GM18520 (cell line): Measurements from ENCODE around the gene SLC37A1.

Source experiments
- ATAC-seq: cut with Tn5 transposase; IDR thresholded peaks from one replicate; pipeline ENCODE4 v1.9.1; 2021; ENCODE audit not compliant: unreplicated experiment

The SLC37A1 gene

GRCh38 chr21:42558846-42559245, 45.2 kb downstream of the SLC37A1 start:
- ATAC-seq: no peak

GRCh38 chr21:42559326-42559725, 45.7 kb downstream of the SLC37A1 start:
- no peak for ATAC-seq

GRCh38 chr21:42560517-42561179, 47.0 kb downstream of the SLC37A1 start:
- ATAC-seq: no peak

GRCh38 chr21:42561762-42562650, 48.4 kb downstream of the SLC37A1 start:
- no peak for ATAC-seq

- no peak for ATAC-seq
These were observed 49.2 kb downstream of the SLC37A1 start for GRCh38 chr21:42562816-42563215.

- ATAC-seq: no peak
These were observed 49.6 kb downstream of the SLC37A1 start for GRCh38 chr21:42563261-42563660.

GRCh38 chr21:42563686-42564085, 50.0 kb downstream of the SLC37A1 start:
- ATAC-seq: no peak

- no peak for ATAC-seq
These were observed 50.9 kb downstream of the SLC37A1 start for GRCh38 chr21:42564561-42564971.

- no peak for ATAC-seq
These were observed 51.7 kb downstream of the SLC37A1 start for GRCh38 chr21:42565206-42565810.

GRCh38 chr21:42565886-42566523, 52.4 kb downstream of the SLC37A1 start:
- ATAC-seq: no peak

GRCh38 chr21:42566524-42567213, 53.0 kb downstream of the SLC37A1 start:
- ATAC-seq: no peak

- no peak for ATAC-seq
These were observed 53.5 kb downstream of the SLC37A1 start for GRCh38 chr21:42567214-42567555.

- ATAC-seq: no peak
These were observed 54.2 kb downstream of the SLC37A1 start for GRCh38 chr21:42567861-42568260.

- ATAC-seq: no peak
These were observed 54.7 kb downstream of the SLC37A1 start for GRCh38 chr21:42568376-42568775.

GRCh38 chr21:42568866-42569731, 55.4 kb downstream of the SLC37A1 start:
- ATAC-seq: no peak

- ATAC-seq: no peak
These were observed 56.2 kb downstream of the SLC37A1 start for GRCh38 chr21:42569732-42570301.

GRCh38 chr21:42570362-42570761, 56.7 kb downstream of the SLC37A1 start:
- no peak for ATAC-seq

GRCh38 chr21:42570841-42571387, 57.3 kb downstream of the SLC37A1 start:
- ATAC-seq: no peak

GRCh38 chr21:42571391-42572150, 57.9 kb downstream of the SLC37A1 start:
- no peak for ATAC-seq
